Adrenal gland (tissue), 12 donors: ENCODE measurements around the gene DEDD2. TPM values are rescaled to one million over a fixed set of nuclear protein-coding genes. Genes with fewer than 3 reads are reported as not detected.

Experiments used
- DNase-seq, 7 donors: peaks; one replicate each; pipeline ENCODE4 v3.0.0-alpha.2; 2019 to 2020
- H3K27ac ChIP-seq, 5 donors: fragments of 200-600 bp; sonication (generic) in 4 of 5; 1 replicate in 3 of 5; 2 replicates in 2 of 5; pipeline versions ENCODE4 v1.5.1 to v1.8.0; 2016 to 2020; ENCODE audit warnings: mild to moderate bottlenecking in 1 of 5
- H3K27me3 ChIP-seq: fragments of 200-600 bp; 2 replicates; pipeline ENCODE4 v1.8.0; 2021
- H3K36me3 ChIP-seq, 2 donors: fragments of 200-600 bp; replicated peaks in 1 of 2; 1 replicate in 1 of 2; 2 replicates in 1 of 2; pipeline versions ENCODE4 v1.5.1 to v1.8.0; 2018 to 2022
- H3K4me1 ChIP-seq, 2 donors: fragments of 200-600 bp; replicated peaks in 1 of 2; 1 replicate in 1 of 2; 2 replicates in 1 of 2; pipeline versions ENCODE4 v1.5.1 to v1.8.0; 2018 to 2021
- H3K4me3 ChIP-seq, 4 donors: fragments of 200-600 bp; sonication (generic) in 3 of 4; one replicate each; pipeline ENCODE4 v1.5.1; 2016 to 2018
- H3K9me3 ChIP-seq, 3 donors: fragments of 200-600 bp; sonication (generic) in 1 of 3; replicated peaks in 1 of 3; 1 replicate in 2 of 3; 2 replicates in 1 of 3; pipeline versions ENCODE4 v1.5.1 to v1.8.0; 2016 to 2021
- CTCF ChIP-seq, 6 experiments: fragments of 450-650 bp in 4 of 6; fragments of 200-600 bp in 2 of 6; sonication (generic) in 1 of 6; IDR thresholded peaks; 1 replicate in 5 of 6; 2 replicates in 1 of 6; pipeline versions ENCODE4 v1.5.1 to v1.8.0; 2016 to 2021; ENCODE audit warnings: antibody characterized with exemption in 6 of 6, mild to moderate bottlenecking in 2 of 6, moderate library complexity in 1 of 6
- POLR2A ChIP-seq, 2 donors: fragments of 450-650 bp; IDR thresholded peaks; one replicate each; pipeline ENCODE4 v1.6.1; 2017; ENCODE audit warnings: antibody characterized with exemption in 2 of 2, mild to moderate bottlenecking in 2 of 2, moderate library complexity in 1 of 2
- WGBS, 4 donors: extraction: QIAGEN DNeasy Blood & Tissue Kit in 2 of 4; methylation state at CpG; one replicate each; pipeline versions ENCODE4 v1.1.5 to v1.1.7; 2013 to 2017; 5-methylcytosine and 5-hydroxymethylcytosine counted together
- intact Hi-C, 2 donors: fragments of 100-400 bp; cut with DNase I; formaldehyde crosslinking; loops; one replicate each; pipeline versions ENCODE4 v1.14.1 to v1.15.0; 2022 to 2023
- polyA plus RNA-seq, 3 donors: library from polyadenylated mRNA; stranded (reverse); fragments of 200-250 nt in 2 of 3; fragments of 350-450 nt in 1 of 3; fragmentation: Illumina TruSeq in 1 of 3; extraction: RNeasy Lipid Tissue Mini Kit (QIAGEN cat#74804) in 1 of 3; gene quantifications; one replicate each; pipeline ENCODE4 v1.2.3, GENCODE V29; 2013 to 2014
- total RNA-seq, 9 donors: library from RNA; depleted of rRNA in 4 of 9; stranded (reverse); fragments of >200 nt in 4 of 9; fragments of 120-200 nt in 1 of 9; fragmentation: NEBNext Ultra II Directional in 1 of 9; extraction: Animal tissue kit (Norgen Biotek cat#: 25700) in 1 of 9; gene quantifications; one replicate each; pipeline versions ENCODE4 v1.1.0 to v1.2.4, GENCODE V29; 2013 to 2023
- donor health status: healthy with polysubstance abuse.
- donor health status: Bipolar disorder and iron deficiency.
- donor health status: DM: yes; HTN: yes; CAD: no.
- donor health status: DM: no; HTN: no; CAD: no.
- donor health status: DM: no; HTN: no; CAD: no.
- donor health status: DM: yes; HTN: yes; CAD: no.

DEDD2 gene
- total and polyA plus RNA-seq, 12 donors, result 26.0 to 54.8 (median 31.5) TPM

GRCh38 chr19:42198676-42199439 is 18.6 kb downstream of the DEDD2 start:
- 62 to 79% (median 73%) methylated on average over 5 to 7 of the region's 7 CpGs for WGBS, 4 donors

GRCh38 chr19:42197375-42197817 is 20.1 kb downstream of the DEDD2 start:
- H3K27me3 ChIP-seq, result no peaks in the 10 kb centered on the region
- peaks cover 0 to 36% of the 10 kb centered on the region in 2 donors for H3K36me3 ChIP-seq
- H3K9me3 ChIP-seq, result no peaks in the 10 kb centered on the region
- TF ChIP-seq CTCF (IDR thresholded peaks at IDR 0.05) (no peak), POLR2A (IDR thresholded peaks at IDR 0.05) (no peak)
- WGBS, 4 donors, result 23 to 54% (median 38%) methylated on average over 2 to 5 of the region's 5 CpGs
- H3K4me1 ChIP-seq, result peaks cover 0 to 41% of the 10 kb centered on the region in 2 donors
- H3K27ac ChIP-seq, result no peak overlapping the region
- DNase-seq, result peak in 1 of 7 donors; percentile 11
- intact Hi-C loops, result no loop called here
- no peak overlapping the region for H3K4me3 ChIP-seq

More at GRCh38 chr19:42198676-42199439, 18.6 kb downstream of the DEDD2 start:
- no peak for TF ChIP-seq CTCF (IDR thresholded peaks at IDR 0.05)
- no peak for TF ChIP-seq POLR2A (IDR thresholded peaks at IDR 0.05)
- H3K4me3 ChIP-seq, result no peak overlapping the region
- peaks cover 0 to 44% of the 10 kb centered on the region in 2 donors for H3K36me3 ChIP-seq
- H3K27me3 ChIP-seq, result no peaks in the 10 kb centered on the region
- peak overlapping the region in 1 of 5 donors; percentile 16 for H3K27ac ChIP-seq
- DNase-seq, result peak in 1 of 7 donors; percentile 12
- intact Hi-C loops, result no loop called here
- no peaks in the 10 kb centered on the region for H3K9me3 ChIP-seq
- H3K4me1 ChIP-seq, result peaks cover 0 to 47% of the 10 kb centered on the region in 2 donors

GRCh38 chr19:42196011-42197001 is 21.2 kb downstream of the DEDD2 start:
- H3K36me3 ChIP-seq, result peaks cover 0 to 31% of the 10 kb centered on the region in 2 donors
- no peaks in the 10 kb centered on the region for H3K9me3 ChIP-seq
- H3K27me3 ChIP-seq, result no peaks in the 10 kb centered on the region
- TF ChIP-seq POLR2A (IDR thresholded peaks at IDR 0.05) (no peak), CTCF (IDR thresholded peaks at IDR 0.05) (no peak)
- WGBS, 4 donors, result 85 to 89% (median 88%) methylated on average over 41 to 47 of the region's 47 CpGs
- intact Hi-C loops, result no loop called here
- peaks cover 0 to 32% of the 10 kb centered on the region in 2 donors for H3K4me1 ChIP-seq
- H3K27ac ChIP-seq, result no peak overlapping the region
- DNase-seq, result peak in 1 of 7 donors; percentile 13
- H3K4me3 ChIP-seq, result no peak overlapping the region

- intact Hi-C loops, result no loop called here
- 51 to 66% (median 58%) methylated on average over 3 of the region's 3 CpGs for WGBS, 4 donors
- Histone ChIP-seq H3K9me3 (no peaks in the 10 kb centered on the region), H3K4me3 (no peak overlapping the region), H3K36me3 (peaks cover 0 to 7% of the 10 kb centered on the region in 2 donors), H3K27ac (no peak overlapping the region), H3K4me1 (peaks cover 0 to 7% of the 10 kb centered on the region in 2 donors), H3K27me3 (no peaks in the 10 kb centered on the region)
- TF ChIP-seq CTCF (IDR thresholded peaks at IDR 0.05) (no peak), POLR2A (IDR thresholded peaks at IDR 0.05) (no peak)
- no peak for DNase-seq
Observed at GRCh38 chr19:42193706-42194105, 23.8 kb downstream of the DEDD2 start.
